Skeletal muscle tissue (tissue), 4 donors: ENCODE measurements around the gene MBOAT2. TPM values are rescaled to one million over a fixed set of nuclear protein-coding genes. Genes with fewer than 3 reads are reported as not detected.
"Not testable (repeated sequence)": the region's sequence is repeated elsewhere in the genome, so short reads cannot be mapped to it uniquely, and the experiment has no call there.

ENCODE experiments used
- H3K27ac ChIP-seq: one replicate; pipeline ENCODE4 v1.7.0; 2013; ENCODE audit warnings: mild to moderate bottlenecking, low read depth, low read length, inconsistent platforms
- H3K27me3 ChIP-seq, 3 donors: one replicate each; pipeline ENCODE4 v1.7.0; 2013; ENCODE audit warnings: low read length in 3 of 3; ENCODE audit not compliant: control insufficient read depth in 3 of 3, insufficient read depth in 3 of 3
- H3K36me3 ChIP-seq, 3 donors: one replicate each; pipeline ENCODE4 v1.7.0; 2013; ENCODE audit warnings: low read length in 3 of 3; ENCODE audit not compliant: control insufficient read depth in 3 of 3, insufficient read depth in 3 of 3
- H3K4me1 ChIP-seq, 3 donors: one replicate each; pipeline ENCODE4 v1.7.0; 2013; ENCODE audit warnings: low read length in 3 of 3, mild to moderate bottlenecking in 3 of 3; ENCODE audit not compliant: control insufficient read depth in 3 of 3, insufficient read depth in 3 of 3
- H3K4me3 ChIP-seq, 3 donors: one replicate each; pipeline ENCODE4 v1.7.0; 2013; ENCODE audit warnings: low read length in 3 of 3
- H3K9ac ChIP-seq, 3 donors: one replicate each; pipeline ENCODE4 v1.7.0; 2013; ENCODE audit warnings: low read length in 3 of 3, mild to moderate bottlenecking in 3 of 3, moderate library complexity in 2 of 3, low read depth in 1 of 3
- H3K9me3 ChIP-seq, 3 donors: one replicate each; pipeline ENCODE4 v1.7.0; 2013; ENCODE audit warnings: low read length in 3 of 3; ENCODE audit not compliant: control insufficient read depth in 3 of 3
- total RNA-seq: library from RNA; depleted of rRNA; stranded (reverse); fragments of >200 nt; gene quantifications from one replicate; pipeline ENCODE4 v1.2.3, GENCODE V29; 2014
- donor health status: Osteomylitis.

The MBOAT2 gene
- total RNA-seq, 1 donor from 2014 or later, result 54.3 TPM

GRCh38 chr2:8984157-8984556, 19.3 kb downstream of the MBOAT2 start:
- Histone ChIP-seq H3K9me3 (no peaks in the 10 kb centered on the region), H3K4me1 (no peaks in the 10 kb centered on the region), H3K4me3 (no peak overlapping the region), H3K9ac (no peak overlapping the region), H3K27me3 (no peaks in the 10 kb centered on the region), H3K36me3 (no peaks in the 10 kb centered on the region), H3K27ac (no peak overlapping the region)

- Histone ChIP-seq H3K4me3 (no peak overlapping the region), H3K9me3 (no peaks in the 10 kb centered on the region), H3K4me1 (no peaks in the 10 kb centered on the region), H3K9ac (no peak overlapping the region), H3K36me3 (no peaks in the 10 kb centered on the region), H3K27me3 (no peaks in the 10 kb centered on the region), H3K27ac (no peak overlapping the region)
These were observed 19.9 kb downstream of the MBOAT2 start for GRCh38 chr2:8983571-8983970.

GRCh38 chr2:8981876-8982275, 21.6 kb downstream of the MBOAT2 start:
- H3K4me1 ChIP-seq, result no peaks in the 10 kb centered on the region
- no peaks in the 10 kb centered on the region for H3K36me3 ChIP-seq
- no peak overlapping the region for H3K27ac ChIP-seq
- no peak overlapping the region for H3K4me3 ChIP-seq
- no peaks in the 10 kb centered on the region for H3K27me3 ChIP-seq
- no peak overlapping the region for H3K9ac ChIP-seq
- no peaks in the 10 kb centered on the region for H3K9me3 ChIP-seq

- H3K27ac ChIP-seq, result no peak overlapping the region
- no peaks in the 10 kb centered on the region for H3K27me3 ChIP-seq
- no peak overlapping the region for H3K9ac ChIP-seq
- H3K36me3 ChIP-seq, result no peaks in the 10 kb centered on the region
- H3K9me3 ChIP-seq, result no peaks in the 10 kb centered on the region
- no peak overlapping the region for H3K4me3 ChIP-seq
- no peaks in the 10 kb centered on the region for H3K4me1 ChIP-seq
These were observed 23.4 kb downstream of the MBOAT2 start for GRCh38 chr2:8980096-8980495.

DNA sequence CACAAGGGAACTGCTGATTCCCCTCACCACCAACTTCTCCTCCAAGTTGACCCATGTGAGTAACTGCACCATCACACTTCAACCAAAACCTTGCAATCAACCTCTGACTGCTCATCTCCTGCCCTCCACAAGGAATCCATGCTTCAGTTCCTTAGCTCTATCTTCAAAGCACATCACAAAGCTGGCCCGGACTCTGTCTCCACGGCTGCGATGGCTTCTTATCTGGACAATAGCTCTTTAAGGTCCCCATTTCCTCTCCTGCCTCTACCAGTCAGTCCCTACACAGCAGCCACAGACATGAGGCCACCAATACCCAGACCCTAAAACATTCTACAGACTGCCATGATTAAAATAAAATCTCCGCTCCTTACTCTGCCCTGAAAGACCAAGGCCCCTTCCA, 25.7 kb downstream of the MBOAT2 start:
- Histone ChIP-seq H3K4me1 (no peaks in the 10 kb centered on the region), H3K9ac (no peak overlapping the region)

DNA sequence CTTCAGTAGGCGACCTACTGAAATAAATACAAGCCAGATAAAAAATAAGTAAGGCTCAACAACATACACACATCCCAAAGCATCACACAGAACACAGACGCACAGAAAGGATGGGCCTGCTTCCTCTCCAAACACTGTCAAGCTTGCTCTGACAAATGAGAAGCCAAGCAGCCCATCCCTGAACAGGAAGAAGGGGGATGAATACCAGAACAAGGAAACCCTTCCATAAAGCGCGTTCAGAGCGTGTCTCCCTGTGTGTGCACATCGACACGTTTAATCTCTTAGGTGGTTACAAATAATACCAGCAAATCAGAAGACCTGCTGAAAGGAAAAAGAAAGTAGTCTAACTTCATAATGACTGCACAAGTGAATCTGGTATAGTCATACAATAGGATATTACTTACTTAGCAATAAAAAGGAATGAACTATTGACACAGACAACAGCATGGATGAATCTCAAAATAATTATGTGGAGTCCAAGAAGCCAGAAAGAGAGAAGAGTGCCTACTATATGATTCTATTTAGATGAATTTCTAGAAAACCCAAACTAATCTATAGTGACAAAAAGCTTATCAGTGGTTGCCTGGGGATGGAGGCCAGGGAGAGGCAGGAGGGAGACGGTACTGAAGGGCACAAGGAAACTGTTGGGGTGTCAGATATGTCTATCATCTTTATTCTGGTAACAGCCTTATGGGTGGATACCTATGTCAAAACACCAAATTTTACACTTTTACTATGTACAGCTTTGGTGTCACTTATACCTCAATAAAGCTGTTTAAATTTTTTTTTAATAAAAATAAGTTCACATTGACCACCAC, 26.8 kb downstream of the MBOAT2 start:
- Histone ChIP-seq H3K4me3 (no peak overlapping the region), H3K27ac (no peak overlapping the region), H3K36me3 (no peaks in the 10 kb centered on the region), H3K9ac (no peak overlapping the region), H3K4me1 (no peaks in the 10 kb centered on the region), H3K27me3 (no peaks in the 10 kb centered on the region), H3K9me3 (no peaks in the 10 kb centered on the region)

More for the DNA sequence above, 25.7 kb downstream of the MBOAT2 start:
- no peak overlapping the region for H3K4me3 ChIP-seq
- no peak overlapping the region for H3K27ac ChIP-seq
- H3K27me3 ChIP-seq, result no peaks in the 10 kb centered on the region
- H3K9me3 ChIP-seq, result no peaks in the 10 kb centered on the region
- H3K36me3 ChIP-seq, result no peaks in the 10 kb centered on the region

DNA sequence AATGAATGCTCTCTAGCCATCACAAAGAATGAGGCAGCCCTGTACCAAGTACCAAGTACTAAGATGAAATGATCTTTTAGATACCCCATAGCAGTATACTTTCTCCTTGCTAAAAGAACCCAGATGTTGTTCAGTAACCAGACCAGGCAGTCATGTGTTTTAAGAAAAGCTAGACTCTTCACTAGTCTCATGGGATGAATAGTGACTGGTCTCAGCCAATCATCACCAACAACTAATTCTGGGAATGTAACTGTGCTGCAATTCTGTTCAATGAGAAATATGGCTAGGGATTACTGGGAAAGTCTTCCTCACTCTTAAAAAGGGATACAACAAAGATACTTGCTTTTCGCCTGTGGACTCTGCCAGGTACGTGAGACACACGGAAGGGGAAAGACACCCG, 29.5 kb downstream of the MBOAT2 start:
- no peak overlapping the region for H3K27ac ChIP-seq
- no peak overlapping the region for H3K4me3 ChIP-seq
- no peaks in the 10 kb centered on the region for H3K9me3 ChIP-seq
- no peak overlapping the region for H3K9ac ChIP-seq
- H3K4me1 ChIP-seq, result no peaks in the 10 kb centered on the region
- no peaks in the 10 kb centered on the region for H3K27me3 ChIP-seq
- H3K36me3 ChIP-seq, result no peaks in the 10 kb centered on the region

GRCh38 chr2:8973017-8973416, 30.5 kb downstream of the MBOAT2 start:
- H3K4me1 ChIP-seq, H3K27ac ChIP-seq: not testable (repeated sequence)

DNA sequence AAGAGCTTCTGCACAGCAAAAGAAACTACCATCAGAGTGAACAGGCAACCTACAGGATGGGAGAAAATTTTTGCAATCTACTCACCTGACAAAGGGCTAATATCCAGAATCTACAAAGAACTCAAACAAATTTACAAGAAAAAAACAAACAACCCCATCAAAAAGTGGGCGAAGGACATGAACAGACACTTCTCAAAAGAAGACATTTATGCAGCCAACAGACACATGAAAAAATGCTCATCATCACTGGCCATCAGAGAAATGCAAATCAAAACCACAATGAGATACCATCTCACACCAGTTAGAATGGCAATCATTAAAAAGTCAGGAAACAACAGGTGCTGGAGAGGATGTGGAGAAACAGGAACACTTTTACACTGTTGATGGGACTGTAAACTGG, 30.9 kb downstream of the MBOAT2 start:
- H3K4me3 ChIP-seq, H3K27ac ChIP-seq, H3K4me1 ChIP-seq, H3K9me3 ChIP-seq, H3K36me3 ChIP-seq, H3K27me3 ChIP-seq, H3K9ac ChIP-seq: not testable (repeated sequence)

More at GRCh38 chr2:8973017-8973416, 30.5 kb downstream of the MBOAT2 start:
- not testable (repeated sequence) for H3K36me3 ChIP-seq, H3K9ac ChIP-seq, H3K4me3 ChIP-seq, H3K9me3 ChIP-seq, H3K27me3 ChIP-seq

- not testable (repeated sequence) for H3K4me1 ChIP-seq, H3K9me3 ChIP-seq, H3K27ac ChIP-seq, H3K4me3 ChIP-seq, H3K36me3 ChIP-seq, H3K9ac ChIP-seq, H3K27me3 ChIP-seq
These were observed 34.1 kb downstream of the MBOAT2 start for GRCh38 chr2:8969348-8969747.
